Mesendoderm (in vitro differentiated cells): ENCODE results near the gene TRIP13.

Experiments
- DNase-seq: peaks from one replicate; pipeline ENCODE4 v3.0.0; 2013
- H2AK5ac ChIP-seq: 2 replicates; pipeline ENCODE4 v1.6.1; 2013; ENCODE audit warnings: low read length, inconsistent platforms
- H2BK120ac ChIP-seq: 2 replicates; pipeline ENCODE4 v1.6.1; 2013; ENCODE audit warnings: low read depth, mild to moderate bottlenecking, low read length, moderate library complexity, mixed read lengths
- H2BK15ac ChIP-seq: replicated peaks from 2 replicates; pipeline ENCODE4 v1.6.1; 2013; ENCODE audit warnings: low read depth, mild to moderate bottlenecking, moderate library complexity
- H2BK5ac ChIP-seq: 2 replicates; pipeline ENCODE4 v1.6.1; 2013; ENCODE audit warnings: low read length, inconsistent platforms
- H3K18ac ChIP-seq: 2 replicates; pipeline ENCODE4 v1.6.1; 2013; ENCODE audit warnings: mild to moderate bottlenecking, low read length, mixed read lengths
- H3K23ac ChIP-seq: one replicate; pipeline ENCODE4 v1.6.1; 2013; ENCODE audit warnings: low read length
- H3K27ac ChIP-seq: 2 replicates; pipeline ENCODE4 v1.5.1; 2013; ENCODE audit warnings: low read depth, mild to moderate bottlenecking, inconsistent platforms, low read length, moderate library complexity
- H3K27me3 ChIP-seq: 2 replicates; pipeline ENCODE4 v1.6.1; 2013; ENCODE audit warnings: low read length, control low read depth, mild to moderate bottlenecking, inconsistent platforms; ENCODE audit not compliant: insufficient read depth, poor library complexity
- H3K36me3 ChIP-seq: 2 replicates; pipeline ENCODE4 v1.6.1; 2013; ENCODE audit warnings: low read length, inconsistent platforms; ENCODE audit not compliant: control insufficient read depth, insufficient read depth
- H3K4ac ChIP-seq: one replicate; pipeline ENCODE4 v1.6.1; 2013; ENCODE audit warnings: low read depth, mild to moderate bottlenecking, low read length, moderate library complexity
- H3K4me1 ChIP-seq: 2 replicates; pipeline ENCODE4 v1.6.1; 2013; ENCODE audit warnings: low read depth, low read length, inconsistent platforms; ENCODE audit not compliant: control insufficient read depth
- H3K4me2 ChIP-seq: 2 replicates; pipeline ENCODE4 v1.6.1; 2013; ENCODE audit warnings: low read length
- H3K4me3 ChIP-seq: 2 replicates; pipeline ENCODE4 v1.5.1; 2013; ENCODE audit warnings: mild to moderate bottlenecking, low read length
- H3K56ac ChIP-seq: one replicate; pipeline ENCODE4 v1.6.1; 2013; ENCODE audit warnings: low read length
- H3K79me1 ChIP-seq: 2 replicates; pipeline ENCODE4 v1.6.1; 2013; ENCODE audit warnings: low read length, inconsistent platforms
- H3K79me2 ChIP-seq: 2 replicates; pipeline ENCODE4 v1.6.1; 2013; ENCODE audit warnings: mild to moderate bottlenecking, low read length; ENCODE audit not compliant: control insufficient read depth, insufficient read depth
- H3K9ac ChIP-seq: 2 replicates; pipeline ENCODE4 v1.6.1; 2013; ENCODE audit warnings: low read length, inconsistent platforms
- H4K5ac ChIP-seq: one replicate; pipeline ENCODE4 v1.6.1; 2013; ENCODE audit warnings: low read length
- H4K8ac ChIP-seq: one replicate; pipeline ENCODE4 v1.6.1; 2013; ENCODE audit warnings: low read depth, mild to moderate bottlenecking, control low read depth, low read length, moderate library complexity
- WGBS: extraction: QIAGEN DNeasy Blood & Tissue Kit; methylation state at CpG from one replicate; pipeline ENCODE4 v1.1.7; 2013; ENCODE audit warnings: low lambda C conversion rate, missing lambda C conversion rate; ENCODE audit not compliant: insufficient coverage; ENCODE audit errors: extremely low coverage; 5-methylcytosine and 5-hydroxymethylcytosine counted together

Gene TRIP13

GRCh38 chr5:905139-905642 lies 12.5 kb downstream of the TRIP13 start:
- H3K4ac ChIP-seq: no peak overlapping the region
- no peaks in the 10 kb centered on the region for H3K27me3 ChIP-seq
- no peak overlapping the region for H3K56ac ChIP-seq
- H3K23ac ChIP-seq: no peak overlapping the region
- H3K79me2 ChIP-seq: no peaks in the 10 kb centered on the region
- no CpG with 5 or more reads among the region's 12 CpGs for WGBS
- no peak overlapping the region for H2AK5ac ChIP-seq
- H3K36me3 ChIP-seq: peaks cover 25% of the 10 kb centered on the region
- DNase-seq: no peak
- no peak overlapping the region for H3K18ac ChIP-seq
- H2BK15ac ChIP-seq: no peak overlapping the region
- peaks cover 10% of the 10 kb centered on the region for H3K79me1 ChIP-seq
- H4K8ac ChIP-seq: no peak overlapping the region
- H4K5ac ChIP-seq: no peak overlapping the region
- H3K4me1 ChIP-seq: no peaks in the 10 kb centered on the region
- no peak overlapping the region for H3K27ac ChIP-seq
- H3K4me2 ChIP-seq: no peak overlapping the region
- H2BK5ac ChIP-seq: no peak overlapping the region
- no peak overlapping the region for H3K4me3 ChIP-seq
- no peak overlapping the region for H2BK120ac ChIP-seq
- H3K9ac ChIP-seq: no peak overlapping the region

- WGBS: no CpG with 5 or more reads among the region's 7 CpGs
- H3K18ac ChIP-seq: no peak overlapping the region
- H2BK15ac ChIP-seq: no peak overlapping the region
- no peak overlapping the region for H2AK5ac ChIP-seq
- H3K27ac ChIP-seq: no peak overlapping the region
- no peaks in the 10 kb centered on the region for H3K79me2 ChIP-seq
- H3K4me1 ChIP-seq: no peaks in the 10 kb centered on the region
- H3K56ac ChIP-seq: no peak overlapping the region
- no peak overlapping the region for H2BK5ac ChIP-seq
- no peak overlapping the region for H3K23ac ChIP-seq
- no peak overlapping the region for H4K8ac ChIP-seq
- no peak overlapping the region for H3K4me2 ChIP-seq
- H3K9ac ChIP-seq: no peak overlapping the region
- no peaks in the 10 kb centered on the region for H3K27me3 ChIP-seq
- H3K36me3 ChIP-seq: peaks cover 29% of the 10 kb centered on the region
- no peak for DNase-seq
- no peak overlapping the region for H3K4ac ChIP-seq
- H2BK120ac ChIP-seq: no peak overlapping the region
- peaks cover 11% of the 10 kb centered on the region for H3K79me1 ChIP-seq
- no peak overlapping the region for H3K4me3 ChIP-seq
- H4K5ac ChIP-seq: no peak overlapping the region
Measured at GRCh38 chr5:907366-907910, 14.8 kb downstream of the TRIP13 start.

GRCh38 chr5:908172-908571 lies 15.5 kb downstream of the TRIP13 start:
- no peak for DNase-seq
- no peaks in the 10 kb centered on the region for H3K4me1 ChIP-seq
- H3K27ac ChIP-seq: no peak overlapping the region
- no peak overlapping the region for H3K4ac ChIP-seq
- no peaks in the 10 kb centered on the region for H3K27me3 ChIP-seq
- H3K4me2 ChIP-seq: no peak overlapping the region
- no peak overlapping the region for H3K18ac ChIP-seq
- peaks cover 32% of the 10 kb centered on the region for H3K36me3 ChIP-seq
- no peaks in the 10 kb centered on the region for H3K79me2 ChIP-seq
- no CpG with 5 or more reads among the region's 16 CpGs for WGBS
- H2BK5ac ChIP-seq: no peak overlapping the region
- no peak overlapping the region for H2AK5ac ChIP-seq
- no peak overlapping the region for H2BK15ac ChIP-seq
- no peak overlapping the region for H2BK120ac ChIP-seq
- H3K9ac ChIP-seq: no peak overlapping the region
- H3K79me1 ChIP-seq: peaks cover 11% of the 10 kb centered on the region
- no peak overlapping the region for H3K23ac ChIP-seq
- no peak overlapping the region for H3K56ac ChIP-seq
- no peak overlapping the region for H3K4me3 ChIP-seq
- no peak overlapping the region for H4K8ac ChIP-seq
- H4K5ac ChIP-seq: no peak overlapping the region

GRCh38 chr5:909086-909485 lies 16.4 kb downstream of the TRIP13 start:
- no peak overlapping the region for H3K23ac ChIP-seq
- H4K8ac ChIP-seq: no peak overlapping the region
- no peak overlapping the region for H3K27ac ChIP-seq
- no peak for DNase-seq
- H2AK5ac ChIP-seq: no peak overlapping the region
- no peaks in the 10 kb centered on the region for H3K4me1 ChIP-seq
- H3K18ac ChIP-seq: no peak overlapping the region
- H3K9ac ChIP-seq: no peak overlapping the region
- H4K5ac ChIP-seq: no peak overlapping the region
- H3K36me3 ChIP-seq: peaks cover 34% of the 10 kb centered on the region
- WGBS: no CpG with 5 or more reads among the region's 8 CpGs
- H3K79me1 ChIP-seq: peaks cover 11% of the 10 kb centered on the region
- no peak overlapping the region for H3K56ac ChIP-seq
- no peak overlapping the region for H2BK5ac ChIP-seq
- H3K4ac ChIP-seq: no peak overlapping the region
- H3K27me3 ChIP-seq: no peaks in the 10 kb centered on the region
- no peaks in the 10 kb centered on the region for H3K79me2 ChIP-seq
- no peak overlapping the region for H2BK120ac ChIP-seq
- H3K4me2 ChIP-seq: no peak overlapping the region
- no peak overlapping the region for H3K4me3 ChIP-seq
- H2BK15ac ChIP-seq: no peak overlapping the region

- no peak overlapping the region for H2BK120ac ChIP-seq
- H2BK5ac ChIP-seq: no peak overlapping the region
- no peak for DNase-seq
- no peak overlapping the region for H3K23ac ChIP-seq
- no peak overlapping the region for H3K4me3 ChIP-seq
- no peak overlapping the region for H2BK15ac ChIP-seq
- H3K27ac ChIP-seq: no peak overlapping the region
- H3K4me1 ChIP-seq: no peaks in the 10 kb centered on the region
- H3K79me2 ChIP-seq: no peaks in the 10 kb centered on the region
- H3K56ac ChIP-seq: no peak overlapping the region
- H3K9ac ChIP-seq: no peak overlapping the region
- H3K79me1 ChIP-seq: peaks cover 7% of the 10 kb centered on the region
- no peaks in the 10 kb centered on the region for H3K27me3 ChIP-seq
- no peak overlapping the region for H2AK5ac ChIP-seq
- no CpG with 5 or more reads among the region's 18 CpGs for WGBS
- no peak overlapping the region for H3K18ac ChIP-seq
- no peak overlapping the region for H4K5ac ChIP-seq
- H3K4me2 ChIP-seq: no peak overlapping the region
- peaks cover 33% of the 10 kb centered on the region for H3K36me3 ChIP-seq
- no peak overlapping the region for H4K8ac ChIP-seq
- H3K4ac ChIP-seq: no peak overlapping the region
Measured at GRCh38 chr5:909994-910768, 17.5 kb downstream of the TRIP13 start.
